Measurements from ENCODE around the gene USP17L30. TPM values are rescaled to one million over a fixed set of nuclear protein-coding genes. Genes with fewer than 3 reads are reported as not detected.
"Not testable (repeated sequence)": the region's sequence is repeated elsewhere in the genome, so short reads cannot be mapped to it uniquely, and the experiment has no call there.

The USP17L30 gene
- total and polyA plus RNA-seq, 2 of the 13 experiments (the other 11 are each of a cell fraction or from before 2014, with no cell fraction given): not detected

GRCh38 chr4:9384126-9384525 lies 21.2 kb downstream of the USP17L30 start:
- Histone ChIP-seq H4K20me1 (ENCODE audit: insufficient read depth, low read length) (no peaks in the 10 kb centered on the region), H3K4me3 (replicated peaks in 1 of 3; ENCODE audit: insufficient read depth in 1 of 3, low read depth in 2 of 3, low read length in 3 of 3) (no peak overlapping the region), H3K27ac (ENCODE audit: extremely low read length, insufficient read depth, low read length) (no peak overlapping the region), H3K27me3 (ENCODE audit: control insufficient read depth in 1 of 2, insufficient read depth in 2 of 2, low read length in 2 of 2) (no peaks in the 10 kb centered on the region), H2AFZ (ENCODE audit: low read length) (no peak overlapping the region), H3K36me3 (replicated peaks in 1 of 2; ENCODE audit: control insufficient read depth in 1 of 2, insufficient read depth in 2 of 2, low read length in 2 of 2) (no peaks in the 10 kb centered on the region), H3K4me2 (ENCODE audit: low read depth, low read length) (no peak overlapping the region), H3K79me2 (ENCODE audit: insufficient read depth, low read length) (no peaks in the 10 kb centered on the region), H3K9ac (ENCODE audit: insufficient read depth, low read depth, low read length) (no peak overlapping the region), H3K9me3 (ENCODE audit: low read length) (no peaks in the 10 kb centered on the region), H3K4me1 (ENCODE audit: insufficient read depth, low read length) (no peaks in the 10 kb centered on the region)
- FAIRE-seq (no peak), DNase-seq (ENCODE audit: low spot score) (no peak), ATAC-seq (no peak)
- CTCF ChIA-PET (ENCODE audit: low intra/inter-chr PET ratio, low total read pairs): no interaction called here
- POLR2A ChIA-PET: no interaction called here
- intact Hi-C loops (cut with micrococcal nuclease; ENCODE audit: unreplicated experiment): no loop called here
- BruUV-seq (replicated peaks): no TSS peak
- in situ Hi-C loops (cut with HindIII; ENCODE audit: extremely low pct_ligation_motif_present, low pct_unique_long_range_greater_than_20kb): no loop called here
- no peak for TF ChIP-seq SCMH1 (CRISPR knock-in tag; IDR thresholded peaks at IDR 0.05; ENCODE audit: borderline replicate concordance)
- TF ChIP-seq SNAPC4 (CRISPR knock-in tag; IDR thresholded peaks at IDR 0.05): no peak
- TF ChIP-seq POGZ (CRISPR knock-in tag; IDR thresholded peaks at IDR 0.05): no peak
- TF ChIP-seq YEATS4 (CRISPR knock-in tag; IDR thresholded peaks at IDR 0.05; ENCODE audit: borderline replicate concordance): no peak
- no peak for TF ChIP-seq MIXL1 (CRISPR knock-in tag; IDR thresholded peaks at IDR 0.05)
- no peak for TF ChIP-seq ZMYM2 (CRISPR knock-in tag; IDR thresholded peaks at IDR 0.05)
- no peak for TF ChIP-seq POLR2AphosphoS5 (IDR thresholded peaks at IDR 0.05; ENCODE audit: low read depth, low read length)
- TF ChIP-seq ARNT2 (CRISPR knock-in tag; IDR thresholded peaks at IDR 0.05; ENCODE audit: low read depth): no peak
- 0% methylated on average over 1 of the region's 1 CpG for WGBS (ENCODE audit: low lambda C conversion rate)

- not testable (repeated sequence) for BruUV-seq (replicated peaks)
Measured at GRCh38 chr4:9389001-9389400, 26.1 kb downstream of the USP17L30 start.

DNA sequence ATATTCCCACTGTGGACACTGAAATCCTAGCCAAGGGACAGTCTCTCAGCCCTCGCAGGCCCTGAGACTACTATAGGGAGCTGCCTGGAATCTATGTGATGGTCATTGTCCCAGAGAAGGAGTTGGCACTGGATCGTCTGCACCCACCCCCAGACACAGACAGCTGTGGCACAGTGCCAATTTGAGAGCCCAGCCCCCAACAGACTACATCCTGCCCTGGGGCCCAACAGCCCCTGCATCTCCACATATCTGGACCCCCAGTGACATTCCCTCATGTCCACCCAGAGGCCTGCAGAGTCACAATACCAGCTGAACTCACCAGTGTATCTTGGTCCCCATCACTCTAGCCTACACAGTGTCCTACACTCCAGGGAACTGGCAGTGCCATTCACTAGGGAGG lies 42.8 kb downstream of the USP17L30 start:
- H3K36me3 ChIP-seq (replicated peaks in 1 of 2; ENCODE audit: control insufficient read depth in 1 of 2, insufficient read depth in 2 of 2, low read length in 2 of 2); H3K4me3 ChIP-seq (replicated peaks in 1 of 3; ENCODE audit: insufficient read depth in 1 of 3, low read depth in 2 of 3, low read length in 3 of 3); H3K79me2 ChIP-seq (ENCODE audit: insufficient read depth, low read length); H3K9me3 ChIP-seq (ENCODE audit: low read length); POLR2A ChIA-PET; H3K9ac ChIP-seq (ENCODE audit: insufficient read depth, low read depth, low read length); BruUV-seq (replicated peaks); in situ Hi-C loops (cut with HindIII; ENCODE audit: extremely low pct_ligation_motif_present, low pct_unique_long_range_greater_than_20kb); CTCF ChIA-PET (ENCODE audit: low intra/inter-chr PET ratio, low total read pairs); H3K27me3 ChIP-seq (ENCODE audit: control insufficient read depth in 1 of 2, insufficient read depth in 2 of 2, low read length in 2 of 2); DNase-seq (ENCODE audit: low spot score); FAIRE-seq; H3K4me1 ChIP-seq (ENCODE audit: insufficient read depth, low read length); intact Hi-C loops (cut with micrococcal nuclease; ENCODE audit: unreplicated experiment); H3K27ac ChIP-seq (ENCODE audit: extremely low read length, insufficient read depth, low read length); H3K4me2 ChIP-seq (ENCODE audit: low read depth, low read length); H2AFZ ChIP-seq (ENCODE audit: low read length); H4K20me1 ChIP-seq (ENCODE audit: insufficient read depth, low read length); ATAC-seq: not testable (repeated sequence)
- WGBS (ENCODE audit: low lambda C conversion rate): no CpG with 5 or more reads among the region's 2 CpGs

More at GRCh38 chr4:9389001-9389400, 26.1 kb downstream of the USP17L30 start:
- DNase-seq (ENCODE audit: low spot score); H3K4me1 ChIP-seq (ENCODE audit: insufficient read depth, low read length); H2AFZ ChIP-seq (ENCODE audit: low read length); H3K9ac ChIP-seq (ENCODE audit: insufficient read depth, low read depth, low read length); H3K79me2 ChIP-seq (ENCODE audit: insufficient read depth, low read length); H3K27ac ChIP-seq (ENCODE audit: extremely low read length, insufficient read depth, low read length); ATAC-seq; H3K4me2 ChIP-seq (ENCODE audit: low read depth, low read length); in situ Hi-C loops (cut with HindIII; ENCODE audit: extremely low pct_ligation_motif_present, low pct_unique_long_range_greater_than_20kb); H4K20me1 ChIP-seq (ENCODE audit: insufficient read depth, low read length); H3K9me3 ChIP-seq (ENCODE audit: low read length); FAIRE-seq; intact Hi-C loops (cut with micrococcal nuclease; ENCODE audit: unreplicated experiment); H3K27me3 ChIP-seq (ENCODE audit: control insufficient read depth in 1 of 2, insufficient read depth in 2 of 2, low read length in 2 of 2); POLR2A ChIA-PET; H3K36me3 ChIP-seq (replicated peaks in 1 of 2; ENCODE audit: control insufficient read depth in 1 of 2, insufficient read depth in 2 of 2, low read length in 2 of 2); H3K4me3 ChIP-seq (replicated peaks in 1 of 3; ENCODE audit: insufficient read depth in 1 of 3, low read depth in 2 of 3, low read length in 3 of 3); CTCF ChIA-PET (ENCODE audit: low intra/inter-chr PET ratio, low total read pairs): not testable (repeated sequence)
- WGBS (ENCODE audit: low lambda C conversion rate): 6% methylated on average over 2 of the region's 2 CpGs

All from HepG2 (cell line).